PFSK-1 (cell line): ENCODE results near the gene NUP133.

Experiments
- FOXP2 ChIP-seq: optimal IDR thresholded peaks from 2 replicates; pipeline ENCODE3; 2011; ENCODE audit warnings: borderline replicate concordance, control low read depth, inconsistent platforms; ENCODE audit not compliant: insufficient read depth; ENCODE audit errors: extremely low read length, extremely low read depth
- POLR2AphosphoS5 ChIP-seq: IDR thresholded peaks from 2 replicates; pipeline ENCODE4 v1.6.1; 2012; ENCODE audit warnings: low read depth, mild to moderate bottlenecking, control low read depth, low read length, moderate library complexity
- SIN3A ChIP-seq: IDR thresholded peaks from 2 replicates; pipeline ENCODE4 v1.6.1; 2012; ENCODE audit warnings: mild to moderate bottlenecking, low read length, moderate library complexity, borderline replicate concordance; ENCODE audit not compliant: insufficient read depth

DNA sequence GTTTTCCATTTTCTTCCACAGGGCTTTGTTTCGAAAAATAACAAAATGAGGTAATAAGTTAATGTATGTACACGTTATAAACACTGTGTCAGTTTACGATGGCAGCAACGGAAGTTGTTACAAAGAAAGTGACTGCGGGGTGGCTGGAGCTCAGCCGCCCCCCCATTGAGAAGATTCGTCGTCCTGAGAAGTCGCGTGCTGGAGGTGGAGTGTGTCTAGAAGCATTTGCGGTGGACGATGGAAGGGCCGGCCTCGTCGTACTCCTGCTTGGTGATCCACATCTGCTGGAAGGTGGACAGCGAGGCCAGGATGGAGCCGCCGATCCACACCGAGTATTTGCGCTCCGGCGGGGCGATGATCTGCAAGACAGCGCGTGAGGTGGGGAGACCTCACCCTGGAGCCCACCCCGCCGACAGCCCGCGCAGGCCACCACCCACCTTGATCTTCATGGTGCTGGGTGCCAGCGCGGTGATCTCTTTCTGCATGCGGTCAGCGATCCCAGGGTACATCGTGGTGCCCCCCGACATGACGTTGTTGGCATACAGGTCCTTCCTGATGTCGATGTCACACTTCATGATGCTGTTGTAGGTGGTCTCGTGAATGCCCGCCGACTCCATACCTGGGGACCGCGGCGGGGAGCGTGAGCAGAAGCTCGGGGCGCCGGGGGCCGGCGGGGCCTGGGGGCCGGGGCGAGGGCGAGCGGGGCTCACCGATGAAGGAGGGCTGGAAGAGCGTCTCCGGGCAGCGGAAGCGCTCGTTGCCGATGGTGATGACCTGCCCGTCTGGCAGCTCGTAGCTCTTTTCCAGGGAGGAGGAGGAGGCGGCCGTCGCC, 76.6 kb downstream of the NUP133 start:
- TF ChIP-seq SIN3A (no peak), POLR2AphosphoS5 (no peak), FOXP2 (no peak)
